OCI-M1 (cell line): Measurements from ENCODE around the gene DNAAF2.
"Not testable (repeated sequence)": the region's sequence is repeated elsewhere in the genome, so short reads cannot be mapped to it uniquely, and the experiment has no call there.

ENCODE experiments used
- DNase-seq: peaks from one replicate; lab custom pipeline; 2025; lab: John Stamatoyannopoulos, UW

DNAAF2 gene

GRCh38 chr14:49634547-49635334 is at the start of gene DNAAF2:
Gene DNAAF2, minus strand, starts transcription at chr14:49635244. Its CDS starts 95 bp downstream, at chr14:49635149.
- DNase-seq = peak; percentile 70

DNA sequence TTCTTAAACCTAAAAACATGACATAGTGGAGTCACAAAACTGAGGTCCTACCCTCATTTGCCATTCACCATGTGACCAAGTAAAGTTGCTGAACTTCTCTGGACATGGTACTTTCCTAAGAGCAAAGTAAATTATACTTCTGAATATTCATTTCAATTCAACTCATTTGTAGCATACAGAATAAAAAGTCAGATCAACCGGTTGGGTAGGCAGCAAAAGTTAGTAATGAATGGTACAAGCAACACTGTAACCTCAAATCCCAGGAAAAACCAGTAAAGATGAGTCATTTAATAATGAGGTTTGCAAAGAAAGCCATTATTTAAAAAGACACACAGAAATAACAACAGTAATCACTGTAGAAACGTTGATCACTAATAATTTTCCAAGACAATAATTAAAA is 44.2 kb upstream of the DNAAF2 start:
- no peak for DNase-seq

DNA sequence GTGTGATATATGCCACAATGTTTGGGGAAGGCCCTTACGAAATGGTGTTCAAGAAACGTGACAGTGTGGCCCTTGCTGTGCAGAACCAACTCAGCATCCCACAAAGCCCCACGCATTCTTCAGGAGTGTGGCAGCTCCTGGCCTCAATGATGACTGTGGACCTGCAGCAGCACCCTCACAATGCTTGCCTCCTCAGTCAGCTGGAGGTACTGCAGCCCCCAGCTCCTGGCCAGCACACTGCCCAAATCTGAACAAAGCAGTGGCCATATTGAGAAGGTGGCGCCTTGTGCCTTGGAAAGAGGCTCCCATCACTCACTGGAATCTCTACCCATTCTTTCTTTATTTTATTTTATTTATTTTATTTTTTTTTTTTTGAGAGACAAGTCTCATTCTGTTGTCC is 42.6 kb upstream of the DNAAF2 start:
- DNase-seq = no peak

GRCh38 chr14:49673586-49673985 is 38.5 kb upstream of the DNAAF2 start:
- DNase-seq = no peak

DNA sequence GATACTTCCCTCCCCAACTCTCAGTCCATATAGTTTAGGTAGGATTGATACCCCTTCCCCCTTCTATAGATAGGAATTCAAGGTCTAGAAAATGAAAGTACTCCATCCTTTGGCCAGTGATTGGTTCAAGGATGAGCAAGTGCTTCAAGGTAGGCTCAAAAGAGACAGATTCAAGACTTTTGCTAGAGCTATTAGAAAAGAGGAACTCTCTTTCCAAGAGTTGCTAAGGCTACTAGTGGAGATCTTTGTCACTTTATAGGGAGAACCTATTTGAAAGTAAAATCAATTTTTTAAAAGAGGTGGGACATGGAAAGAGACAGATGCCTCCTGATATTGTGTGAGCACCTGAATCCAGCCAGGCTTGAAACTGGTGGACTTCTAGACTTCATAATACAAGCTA is 35.4 kb upstream of the DNAAF2 start:
- peak; percentile 45 for DNase-seq

DNA sequence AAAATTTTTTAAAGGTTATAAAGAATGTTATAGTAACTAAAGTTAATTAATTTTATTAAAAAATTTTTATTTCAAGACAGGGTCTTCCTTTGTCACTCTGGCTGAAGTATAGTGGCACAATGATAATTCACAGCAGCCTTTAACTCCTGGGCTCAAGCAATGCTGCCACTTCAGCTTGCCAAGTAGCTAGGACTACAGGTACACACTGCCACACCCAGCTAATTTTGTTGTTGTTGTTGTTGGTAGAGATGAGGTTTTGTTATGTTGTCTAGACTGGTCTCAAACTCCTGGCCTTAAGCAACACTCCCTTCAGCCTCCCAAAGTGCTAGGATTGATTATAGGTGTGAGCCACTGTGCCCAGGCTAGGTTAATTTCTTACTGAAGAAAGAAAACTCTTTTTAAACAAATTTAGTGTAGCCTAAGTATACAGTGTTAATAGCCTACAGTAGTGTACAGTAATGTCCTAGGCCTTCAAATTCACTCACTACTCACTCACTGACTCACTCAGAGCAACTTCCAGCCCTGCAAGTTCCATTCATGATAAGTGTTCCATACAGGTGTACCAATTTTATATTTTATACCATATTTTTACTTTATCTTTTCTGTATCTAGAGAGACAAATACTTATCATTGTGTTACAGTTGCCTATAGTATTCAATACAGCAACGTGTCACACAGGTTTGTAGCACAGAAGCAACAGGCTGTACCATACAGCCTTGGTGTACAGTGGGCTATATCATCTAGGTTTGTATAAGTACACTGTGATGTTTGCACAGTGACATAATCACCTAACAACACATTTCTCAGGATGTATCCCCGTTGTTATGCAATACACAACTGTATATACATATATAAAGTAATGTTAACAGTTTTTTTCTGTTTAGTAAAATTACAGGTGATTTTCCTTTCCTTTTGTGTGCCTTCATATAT is 24.7 kb upstream of the DNAAF2 start:
- DNase-seq = no peak

GRCh38 chr14:49657500-49657899 is 22.5 kb upstream of the DNAAF2 start:
- not testable (repeated sequence) for DNase-seq

- no peak for DNase-seq
Measured at GRCh38 chr14:49654511-49654910, 19.5 kb upstream of the DNAAF2 start.

GRCh38 chr14:49653508-49653907 is 18.5 kb upstream of the DNAAF2 start:
- DNase-seq = no peak

DNA sequence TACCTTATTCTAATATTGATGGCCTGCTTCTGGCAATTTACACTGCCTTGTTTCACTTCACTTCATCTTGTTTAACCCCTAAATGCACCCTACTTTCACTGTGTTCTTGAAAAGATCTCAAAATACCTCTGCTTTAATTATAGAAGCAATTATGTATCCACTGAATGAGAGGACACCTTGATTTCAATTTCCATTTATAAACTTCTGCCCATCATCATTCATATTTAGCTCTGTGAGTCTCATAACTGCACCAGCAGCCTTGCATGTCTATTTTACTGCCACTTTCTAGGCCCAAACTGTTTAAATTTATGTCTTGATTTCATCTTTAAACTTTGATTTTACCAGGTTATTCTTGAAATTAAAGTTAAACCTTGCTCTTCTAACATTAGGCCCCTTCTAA is 7.1 kb upstream of the DNAAF2 start:
- no peak for DNase-seq

GRCh38 chr14:49641697-49642129 is 6.7 kb upstream of the DNAAF2 start:
- peak; percentile 4 for DNase-seq

DNA sequence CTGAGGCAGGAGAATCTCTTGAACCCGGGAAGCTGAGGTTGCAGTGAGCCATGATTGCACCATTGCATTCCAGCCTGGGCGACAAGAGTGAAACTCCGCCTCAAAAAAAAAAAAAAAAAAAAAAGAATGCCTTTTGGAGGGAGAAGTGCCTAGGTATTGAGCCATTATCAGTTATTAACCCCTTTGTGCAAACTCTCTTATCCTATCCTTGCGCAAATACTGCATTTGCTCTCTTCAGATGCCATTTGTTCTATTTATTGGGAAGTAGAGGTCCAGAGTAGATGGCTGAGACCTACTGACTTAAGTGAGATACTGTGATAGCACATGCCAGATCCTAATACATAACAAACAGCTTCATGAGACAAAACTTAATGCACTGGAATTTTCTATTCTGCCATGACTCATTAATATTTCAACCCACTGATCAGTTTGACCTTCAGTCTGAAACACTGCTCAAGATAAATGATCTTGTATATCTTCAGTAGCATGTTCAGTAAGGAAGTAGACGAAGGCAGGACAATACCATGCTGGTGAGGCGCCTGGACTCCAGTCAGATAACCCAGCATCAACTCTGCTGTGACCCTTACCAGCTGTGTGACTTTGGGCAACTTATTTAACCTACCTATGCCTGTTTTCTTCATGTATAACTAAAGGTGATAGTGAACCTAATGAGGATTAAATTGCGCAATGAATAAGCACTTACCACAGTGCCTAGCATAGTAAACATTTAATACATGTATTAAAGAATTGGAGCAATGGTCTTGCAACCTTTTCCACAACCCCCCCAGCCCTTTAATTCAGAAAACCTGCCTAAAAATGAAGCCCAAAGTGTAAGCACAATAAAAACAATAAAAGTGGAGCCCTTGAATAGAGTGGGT is 5.7 kb upstream of the DNAAF2 start:
- peak; percentile 25 for DNase-seq

- DNase-seq = no peak
Measured at GRCh38 chr14:49637534-49638078, 2.6 kb upstream of the DNAAF2 start.

DNA sequence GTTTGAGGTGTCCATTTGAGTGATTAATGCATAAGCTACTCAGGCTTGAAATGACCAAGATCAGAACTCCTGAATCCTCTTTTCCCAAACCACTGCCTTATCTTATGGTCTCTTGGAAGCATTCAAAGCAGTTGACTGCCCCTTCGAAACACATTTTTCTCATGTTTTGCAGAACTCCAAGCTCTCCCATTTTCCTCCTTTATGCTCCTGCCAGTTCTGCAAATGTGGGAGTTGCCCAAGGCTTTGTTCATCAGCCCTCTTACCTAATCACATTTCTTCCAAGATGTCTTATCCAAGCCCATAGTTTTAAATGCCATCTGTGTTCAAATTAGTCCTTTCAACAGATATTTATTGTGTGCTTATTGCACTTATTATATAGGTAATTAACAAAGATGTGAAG is 1.8 kb upstream of the DNAAF2 start:
- DNase-seq = no peak

DNA sequence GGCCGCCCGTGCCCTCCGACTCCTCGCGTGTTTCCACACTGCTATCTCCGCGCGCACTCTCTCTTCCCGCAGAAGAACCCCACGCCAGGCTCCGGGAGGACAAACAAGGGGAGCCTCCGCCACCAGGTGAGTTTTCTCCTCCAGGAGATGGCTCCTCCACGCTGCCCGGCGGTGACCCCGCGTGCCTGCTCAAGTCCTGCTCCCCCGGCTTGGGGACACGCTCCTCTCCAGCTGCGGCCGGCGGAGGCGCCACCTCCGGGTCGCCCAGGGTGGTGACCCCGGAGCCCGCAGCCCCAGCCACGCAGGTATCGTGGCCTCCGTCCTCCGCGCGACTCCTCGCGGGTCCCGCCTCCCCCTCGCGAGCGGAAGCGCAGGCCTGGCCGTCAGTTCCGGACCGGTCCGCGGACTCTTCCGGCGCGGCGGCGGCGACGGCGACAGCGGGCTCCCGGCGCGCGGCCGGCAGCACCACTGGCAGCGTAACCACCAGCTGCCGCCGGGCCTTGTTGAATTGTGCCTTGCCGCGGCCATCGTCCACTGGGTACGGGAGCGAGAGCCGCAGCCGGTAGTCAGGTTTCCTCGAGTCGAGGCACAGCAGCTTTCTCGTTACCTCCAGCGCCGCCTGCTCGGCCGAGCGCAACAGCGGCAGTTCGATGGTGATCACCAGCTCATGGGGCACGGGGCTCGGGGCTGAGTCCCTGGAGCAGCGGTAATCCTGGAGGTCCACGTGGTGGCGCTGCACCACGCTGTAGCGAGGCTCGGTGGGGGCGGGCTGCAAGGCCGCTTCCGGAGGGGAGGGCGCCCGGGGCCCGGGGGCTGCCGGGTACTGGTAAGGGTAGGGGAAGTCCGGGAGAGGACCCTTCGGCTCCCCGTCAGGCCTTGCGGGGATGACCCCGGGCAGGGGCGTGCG is 1.2 kb downstream of the DNAAF2 start:
- DNase-seq = peak; percentile 94

- no peak for DNase-seq
Measured at GRCh38 chr14:49623941-49624839, 10.9 kb downstream of the DNAAF2 start.

DNA sequence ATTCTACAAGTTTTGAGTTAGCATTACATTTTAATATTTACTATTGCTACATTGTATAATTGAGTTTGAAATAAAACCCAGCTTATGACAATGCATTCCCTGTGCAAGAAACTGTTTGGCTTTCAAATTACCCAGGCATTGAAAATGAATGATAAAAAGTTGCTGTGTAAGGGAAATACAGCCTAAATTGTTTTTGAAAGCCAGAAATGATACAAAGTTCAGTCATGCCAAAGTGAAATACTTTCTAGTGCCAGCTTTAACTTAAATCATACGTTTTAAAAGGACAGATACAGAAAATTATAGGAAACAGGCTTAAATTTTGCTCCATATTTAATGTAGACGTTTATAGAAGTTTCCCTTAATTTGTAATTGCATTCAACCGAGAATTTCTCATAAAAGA is 11.7 kb downstream of the DNAAF2 start:
- no peak for DNase-seq

GRCh38 chr14:49622022-49622607 is 12.9 kb downstream of the DNAAF2 start:
- DNase-seq = no peak
